ENCODE measurements around the gene DYNLL2. TPM values are rescaled to one million over a fixed set of nuclear protein-coding genes. Genes with fewer than 3 reads are reported as not detected.
"Not testable (repeated sequence)": the region's sequence is repeated elsewhere in the genome, so short reads cannot be mapped to it uniquely, and the experiment has no call there.

DYNLL2 gene
- total and polyA plus RNA-seq, 2 experiments from 2014 or later: 1.5 to 11.3 TPM

- Histone ChIP-seq H3K9me2 (ENCODE audit: insufficient read depth) (no peaks in the 10 kb centered on the region), H3K27me3 (replicated peaks; ENCODE audit: insufficient read depth) (peaks cover 4% of the 10 kb centered on the region), H3K4me1 (ENCODE audit: insufficient read depth) (no peaks in the 10 kb centered on the region), H3K9ac (no peak overlapping the region), H3K4me2 (ENCODE audit: unreplicated experiment) (no peak overlapping the region), H3K27ac (no peak overlapping the region), H2AFZ (no peak overlapping the region), H3K4me3 (no peak overlapping the region), H4K20me1 (ENCODE audit: insufficient read depth) (no peaks in the 10 kb centered on the region), H3K36me3 (ENCODE audit: low read depth) (no peaks in the 10 kb centered on the region), H3K79me2 (ENCODE audit: insufficient read depth) (no peaks in the 10 kb centered on the region), H3K9me3 (ENCODE audit: low read depth) (no peaks in the 10 kb centered on the region), H3F3A (ENCODE audit: insufficient read depth) (peaks cover 6% of the 10 kb centered on the region; the same call in 1 of the 2 replicates)
- TF ChIP-seq EZH2 (IDR thresholded peaks at IDR 0.05; ENCODE audit: insufficient read depth, poor library complexity, severe bottlenecking): no peak
- TF ChIP-seq EZH2phosphoT487 (IDR thresholded peaks at IDR 0.05; ENCODE audit: insufficient read depth, low read depth): no peak
- no peak for DNase-seq
- in situ Hi-C loops (cut with MboI): no loop called here
- WGBS, 2 experiments (ENCODE audit: low coverage in 1 of 2, low lambda C conversion rate in 2 of 2, missing lambda C conversion rate in 2 of 2): 36 to 38% methylated on average over 5 of the region's 5 CpGs
These were observed 39.7 kb upstream of the DYNLL2 start for GRCh38 chr17:58043221-58044181.

GRCh38 chr17:58044256-58044655 lies 39.0 kb upstream of the DYNLL2 start:
- H4K20me1 ChIP-seq (ENCODE audit: insufficient read depth); H3K27me3 ChIP-seq (replicated peaks; ENCODE audit: insufficient read depth); H3K79me2 ChIP-seq (ENCODE audit: insufficient read depth); H3K9me2 ChIP-seq (ENCODE audit: insufficient read depth); DNase-seq; H3F3A ChIP-seq (ENCODE audit: insufficient read depth); in situ Hi-C loops (cut with MboI); H3K9me3 ChIP-seq (ENCODE audit: low read depth); H3K36me3 ChIP-seq (ENCODE audit: low read depth); H3K4me3 ChIP-seq; H3K27ac ChIP-seq; H3K4me1 ChIP-seq (ENCODE audit: insufficient read depth); H3K4me2 ChIP-seq (ENCODE audit: unreplicated experiment); H2AFZ ChIP-seq; H3K9ac ChIP-seq: not testable (repeated sequence)
- 71 to 74% methylated on average over 6 of the region's 6 CpGs for WGBS, 2 experiments (ENCODE audit: low coverage in 1 of 2, low lambda C conversion rate in 2 of 2, missing lambda C conversion rate in 2 of 2)

GRCh38 chr17:58046239-58047094 lies 36.8 kb upstream of the DYNLL2 start:
- peaks cover 6% of the 10 kb centered on the region; the same call in 1 of the 2 replicates for H3F3A ChIP-seq (ENCODE audit: insufficient read depth)
- no peak overlapping the region for H3K27ac ChIP-seq
- H3K4me1 ChIP-seq (ENCODE audit: insufficient read depth): no peaks in the 10 kb centered on the region
- H3K79me2 ChIP-seq (ENCODE audit: insufficient read depth): no peaks in the 10 kb centered on the region
- 16 to 17% methylated on average over 18 of the region's 18 CpGs for WGBS, 2 experiments (ENCODE audit: low coverage in 1 of 2, low lambda C conversion rate in 2 of 2, missing lambda C conversion rate in 2 of 2)
- DNase-seq: peak; percentile 59
- H3K4me2 ChIP-seq (ENCODE audit: unreplicated experiment): no peak overlapping the region
- peak overlapping the region; percentile 21; the same call in 1 of the 2 replicates for H2AFZ ChIP-seq
- H3K9me2 ChIP-seq (ENCODE audit: insufficient read depth): no peaks in the 10 kb centered on the region
- TF ChIP-seq EZH2 (IDR thresholded peaks at IDR 0.05; ENCODE audit: insufficient read depth, poor library complexity, severe bottlenecking) (no peak), EZH2phosphoT487 (IDR thresholded peaks at IDR 0.05; ENCODE audit: insufficient read depth, low read depth) (no peak)
- peaks cover 4% of the 10 kb centered on the region for H3K27me3 ChIP-seq (replicated peaks; ENCODE audit: insufficient read depth)
- no peak overlapping the region for H3K9ac ChIP-seq
- no peaks in the 10 kb centered on the region for H3K36me3 ChIP-seq (ENCODE audit: low read depth)
- H3K4me3 ChIP-seq: no peak overlapping the region
- in situ Hi-C loops (cut with MboI): no loop called here
- no peaks in the 10 kb centered on the region for H3K9me3 ChIP-seq (ENCODE audit: low read depth)
- H4K20me1 ChIP-seq (ENCODE audit: insufficient read depth): no peaks in the 10 kb centered on the region

GRCh38 chr17:58047376-58048150 lies 35.7 kb upstream of the DYNLL2 start:
- no peaks in the 10 kb centered on the region for H3K79me2 ChIP-seq (ENCODE audit: insufficient read depth)
- H3F3A ChIP-seq (ENCODE audit: insufficient read depth): peaks cover 6% of the 10 kb centered on the region; the same call in 1 of the 2 replicates
- no peaks in the 10 kb centered on the region for H4K20me1 ChIP-seq (ENCODE audit: insufficient read depth)
- no peaks in the 10 kb centered on the region for H3K4me1 ChIP-seq (ENCODE audit: insufficient read depth)
- H3K27me3 ChIP-seq (replicated peaks; ENCODE audit: insufficient read depth): peaks cover 4% of the 10 kb centered on the region
- H3K9ac ChIP-seq: no peak overlapping the region
- H3K9me2 ChIP-seq (ENCODE audit: insufficient read depth): no peaks in the 10 kb centered on the region
- 25 to 31% methylated on average over 4 of the region's 4 CpGs for WGBS, 2 experiments (ENCODE audit: low coverage in 1 of 2, low lambda C conversion rate in 2 of 2, missing lambda C conversion rate in 2 of 2)
- H3K4me3 ChIP-seq: no peak overlapping the region
- no peak overlapping the region for H3K27ac ChIP-seq
- H3K4me2 ChIP-seq (ENCODE audit: unreplicated experiment): no peak overlapping the region
- TF ChIP-seq EZH2phosphoT487 (IDR thresholded peaks at IDR 0.05; ENCODE audit: insufficient read depth, low read depth) (no peak), EZH2 (IDR thresholded peaks at IDR 0.05; ENCODE audit: insufficient read depth, poor library complexity, severe bottlenecking) (no peak)
- in situ Hi-C loops (cut with MboI): no loop called here
- DNase-seq: peak; percentile 42
- no peak overlapping the region for H2AFZ ChIP-seq
- no peaks in the 10 kb centered on the region for H3K9me3 ChIP-seq (ENCODE audit: low read depth)
- H3K36me3 ChIP-seq (ENCODE audit: low read depth): no peaks in the 10 kb centered on the region

Measured in GM23248 (cell line).